GM12874 (cell line): Measurements from ENCODE around the gene CD19.

ENCODE experiments used
- CTCF ChIP-seq: IDR thresholded peaks from 2 replicates; pipeline ENCODE4 v1.5.1; 2011; ENCODE audit warnings: low read depth, mild to moderate bottlenecking, control low read depth, low read length, moderate library complexity; ENCODE audit not compliant: insufficient read depth

CD19 gene

GRCh38 chr16:28931801-28932225 is at the start of gene CD19:
Gene CD19, plus strand, starts transcription at chr16:28931971. Its CDS starts 30 bp downstream, at chr16:28932001.
- no peak for TF ChIP-seq CTCF

DNA sequence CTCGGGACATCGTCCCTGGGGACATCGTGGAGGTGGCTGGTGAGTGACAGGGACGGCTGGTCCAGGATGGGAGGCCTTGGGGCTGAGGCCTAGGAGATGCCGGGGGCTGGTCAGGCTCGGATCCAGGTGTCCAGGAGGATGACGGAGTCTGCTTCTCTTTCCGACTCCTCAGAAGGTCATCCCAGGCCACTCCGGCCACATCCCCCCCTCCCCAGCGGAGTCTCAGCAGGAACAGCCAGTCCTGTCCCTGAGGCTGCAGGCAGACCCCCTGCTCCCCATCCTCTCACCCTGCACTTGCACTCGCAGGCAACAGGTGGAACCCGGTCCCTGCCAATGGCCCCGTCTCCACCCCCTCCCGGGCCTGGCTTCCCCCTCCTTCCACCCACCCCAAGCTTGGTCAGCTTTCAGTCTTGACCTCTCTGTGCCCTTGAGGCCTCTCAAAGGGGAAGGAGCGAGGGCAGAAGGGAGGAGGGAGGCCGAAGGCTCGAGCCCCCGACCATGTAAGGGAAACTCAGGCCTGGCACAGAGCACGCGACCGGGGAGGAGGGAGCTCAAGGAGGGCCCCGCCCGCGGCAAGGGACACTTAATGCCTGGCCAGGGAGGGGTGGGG is 49.1 kb upstream of the CD19 start:
- no peak for TF ChIP-seq CTCF

GRCh38 chr16:28883221-28883996 is 48.4 kb upstream of the CD19 start:
- TF ChIP-seq CTCF, result no peak

DNA sequence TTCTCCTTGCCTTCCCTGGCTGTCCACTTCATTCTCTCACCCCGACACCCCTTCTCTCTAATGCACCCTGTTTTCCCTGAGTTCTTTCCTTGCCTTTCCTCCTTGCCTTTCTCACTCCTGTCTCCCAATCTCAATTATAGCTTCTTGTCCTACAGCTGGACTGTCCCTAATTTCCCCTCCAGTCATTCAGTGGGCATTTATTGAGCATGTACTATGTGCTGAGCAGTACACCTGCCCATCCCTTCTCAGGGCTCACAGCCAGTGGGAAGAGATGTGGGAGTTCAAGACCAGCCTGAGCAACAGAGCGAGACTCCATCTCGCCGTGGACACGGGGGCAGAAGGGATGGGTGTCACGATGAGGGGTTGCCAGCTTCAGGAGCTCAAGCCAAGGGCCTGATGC is 47.7 kb upstream of the CD19 start:
- no peak for TF ChIP-seq CTCF

GRCh38 chr16:28886945-28887344 is 44.8 kb upstream of the CD19 start:
- no peak for TF ChIP-seq CTCF

- no peak for TF ChIP-seq CTCF
Measured at GRCh38 chr16:28891964-28892890, 39.5 kb upstream of the CD19 start.

- TF ChIP-seq CTCF, result no peak
Measured at GRCh38 chr16:28893291-28893690, 38.5 kb upstream of the CD19 start.
